K562 (cell line): ENCODE results near the gene CAAP1. TPM values are rescaled to one million over a fixed set of nuclear protein-coding genes. Genes with fewer than 3 reads are reported as not detected.

ENCODE experiments used
- ATAC-seq: fragments of 200-7000 bp; cut with Tn5 transposase; 3 replicates; pipeline ENCODE4 v1.9.1; 2020; ENCODE audit warnings: moderate library complexity
- BruUV-seq: library from RNA; stranded (reverse); fragments of 400-500 nt; replicated peaks from 2 replicates; lab custom pipeline; 2021; lab: Mats Ljungman, UMichigan
- CTCF ChIA-PET: fragments of 300-600 bp; formaldehyde crosslinking; extraction: SDS; loops from one replicate; lab custom pipeline; 2021; ENCODE audit warnings: low intra/inter-chr PET ratio; lab: Yijun Ruan, JAX
- POLR2A ChIA-PET: fragments of 300-600, 350-650 bp; sonication (Branson Sonifier 250); formaldehyde crosslinking; extraction: SDS; loops from one replicate; lab custom pipeline; 2021; ENCODE audit warnings: antibody characterized with exemption, inconsistent platforms; lab: Yijun Ruan, JAX
- DNase-seq, 4 experiments: peaks; one replicate each; pipeline versions ENCODE4 v3.0.0 to v3.0.0-alpha.2; 2011 to 2018; ENCODE audit warnings: low spot score in 3 of 4, mixed read lengths in 3 of 4; ENCODE audit errors: extremely low read depth in 1 of 4
- FAIRE-seq: peaks from 2 replicates; lab custom pipeline; 2011; peaks lifted over from hg19 to GRCh38; lab: Jason Lieb, UNC
- H2AFZ ChIP-seq: 2 replicates; pipeline ENCODE4 v1.6.0; 2011; ENCODE audit warnings: low read depth, low read length, control low read depth, inconsistent platforms
- H3K27ac ChIP-seq: fragments of 200-600 bp; 3 replicates; pipeline ENCODE4 v1.8.0; 2011; ENCODE audit warnings: low read depth, mild to moderate bottlenecking, control low read depth, inconsistent platforms, low read length, moderate library complexity, mixed read lengths; ENCODE audit errors: extremely low read depth
- H3K27me3 ChIP-seq, 2 experiments: fragments of 300-600 bp in 1 of 2; 2 replicates in 1 of 2; 3 replicates in 1 of 2; pipeline versions ENCODE4 v1.6.0 to v1.8.0; 2011; ENCODE audit warnings: inconsistent platforms in 2 of 2, low read length in 2 of 2, mild to moderate bottlenecking in 1 of 2, mixed read lengths in 1 of 2, moderate library complexity in 1 of 2; ENCODE audit not compliant: control insufficient read depth in 2 of 2, insufficient read depth in 2 of 2
- H3K36me3 ChIP-seq: fragments of 300-600 bp; 3 replicates; pipeline ENCODE4 v1.8.0; 2011; ENCODE audit warnings: mild to moderate bottlenecking, low read length, inconsistent platforms; ENCODE audit not compliant: control insufficient read depth, insufficient read depth
- H3K4me1 ChIP-seq, 2 experiments: fragments of 200-600 bp in 1 of 2; replicated peaks in 1 of 2; 2 replicates in 1 of 2; 3 replicates in 1 of 2; pipeline versions ENCODE4 v1.5.1 to v1.8.0; 2011; ENCODE audit warnings: inconsistent platforms in 2 of 2, low read length in 2 of 2, mild to moderate bottlenecking in 1 of 2, mixed read lengths in 1 of 2, moderate library complexity in 1 of 2; ENCODE audit not compliant: control insufficient read depth in 2 of 2, insufficient read depth in 2 of 2
- H3K4me2 ChIP-seq: 2 replicates; pipeline ENCODE4 v1.6.1; 2011; ENCODE audit warnings: low read length, control low read depth, inconsistent platforms, mixed read lengths; ENCODE audit not compliant: insufficient read depth
- H3K4me3 ChIP-seq: fragments of 200-600 bp; sonication (generic), shearing (Covaris generic); 2 replicates; pipeline ENCODE4 v1.5.1; 2016; ENCODE audit warnings: control low read depth, inconsistent platforms
- H3K79me2 ChIP-seq: fragments of 200-600 bp; 3 replicates; pipeline ENCODE4 v1.8.0; 2011; ENCODE audit warnings: low read length, inconsistent platforms; ENCODE audit not compliant: control insufficient read depth, insufficient read depth
- H3K9ac ChIP-seq, 2 experiments: 2 replicates each; pipeline versions ENCODE4 v1.6.0 to v1.6.1; 2011; ENCODE audit warnings: low read depth in 2 of 2, low read length in 2 of 2, control low read depth in 1 of 2, inconsistent platforms in 1 of 2, mild to moderate bottlenecking in 1 of 2, mixed read lengths in 1 of 2; ENCODE audit not compliant: insufficient read depth in 1 of 2
- H3K9me1 ChIP-seq: one replicate; pipeline ENCODE4 v1.6.0; 2011; ENCODE audit warnings: inconsistent platforms, mild to moderate bottlenecking, low read length, moderate library complexity; ENCODE audit not compliant: control insufficient read depth, insufficient read depth
- H3K9me3 ChIP-seq: replicated peaks from 2 replicates; pipeline ENCODE4 v1.5.1; 2011; ENCODE audit warnings: low read depth, low read length, inconsistent platforms; ENCODE audit not compliant: control insufficient read depth, insufficient read depth
- H4K20me1 ChIP-seq: replicated peaks from 2 replicates; pipeline ENCODE4 v1.6.1; 2011; ENCODE audit warnings: low read length, inconsistent platforms, mixed read lengths; ENCODE audit not compliant: control insufficient read depth, insufficient read depth
- FOSL1 ChIP-seq: fragments of 200-800 bp; sonication (Bioruptor generic); conservative IDR thresholded peaks from 2 replicates; pipeline ENCODE4 v1.6.1; 2016; ENCODE audit warnings: missing genetic modification characterization, missing compliant biosample characterization
- FOXK1 ChIP-seq: sonication (generic); formaldehyde crosslinking; IDR thresholded peaks from 2 replicates; pipeline ENCODE4 v1.8.0; 2022; ENCODE audit warnings: missing genetic modification reagents, mild to moderate bottlenecking, borderline replicate concordance
- GABPB1 ChIP-seq: sonication (generic); formaldehyde crosslinking; IDR thresholded peaks from 2 replicates; pipeline ENCODE4 v1.8.0; 2022; ENCODE audit warnings: mild to moderate bottlenecking, missing genetic modification reagents
- PCBP2 ChIP-seq: fragments of 200-400 bp; formaldehyde crosslinking; IDR thresholded peaks from 2 replicates; pipeline ENCODE4 v1.6.1; 2018; ENCODE audit warnings: low read length, low read depth, mild to moderate bottlenecking, moderate library complexity; ENCODE audit not compliant: poor library complexity, severe bottlenecking
- POLR2AphosphoS5 ChIP-seq: IDR thresholded peaks from 2 replicates; pipeline ENCODE4 v1.6.1; 2011; ENCODE audit warnings: mild to moderate bottlenecking, low read depth, low read length, moderate library complexity; ENCODE audit not compliant: control insufficient read depth, insufficient read depth
- POLR3A ChIP-seq: IDR thresholded peaks from 2 replicates; pipeline ENCODE4 v1.6.1; 2011; ENCODE audit warnings: borderline replicate concordance, mild to moderate bottlenecking, moderate library complexity; ENCODE audit not compliant: insufficient read length, insufficient read depth; ENCODE audit errors: extremely low read depth
- SRF ChIP-seq, 2 experiments: fragments of 250-450, 450-650 bp in 1 of 2; sonication (Bioruptor Pico) in 1 of 2; sonication (generic) in 1 of 2; formaldehyde crosslinking; IDR thresholded peaks; 2 replicates each; pipeline versions ENCODE4 v1.5.0 to v1.5.1; 2020 to 2022; ENCODE audit warnings: mild to moderate bottlenecking in 1 of 2, missing genetic modification reagents in 1 of 2
- ZBTB12 ChIP-seq: fragments of 250-450 bp; sonication (Bioruptor Pico); IDR thresholded peaks from 2 replicates; pipeline ENCODE4 v1.4.0; 2020
- ZNF212 ChIP-seq: fragments of 450-650 bp; formaldehyde crosslinking; IDR thresholded peaks from 2 replicates; pipeline ENCODE4 v1.4.0; 2020; ENCODE audit warnings: mild to moderate bottlenecking
- ZNF232 ChIP-seq: sonication (generic); formaldehyde crosslinking; IDR thresholded peaks from 2 replicates; pipeline ENCODE4 v1.8.0; 2022; ENCODE audit warnings: mild to moderate bottlenecking, missing genetic modification reagents
- ZNF445 ChIP-seq: fragments of 250-450 bp; sonication (Bioruptor Pico); IDR thresholded peaks from 2 replicates; pipeline ENCODE4 v1.4.0; 2020; ENCODE audit warnings: low read depth, mild to moderate bottlenecking, moderate library complexity
- ZNF584 ChIP-seq: fragments of 200-800 bp; sonication (Bioruptor generic); IDR thresholded peaks from 2 replicates; pipeline ENCODE4 v1.6.1; 2016; ENCODE audit warnings: low read depth, mild to moderate bottlenecking, missing genetic modification characterization, missing compliant biosample characterization
- WGBS: fragments of 100-300 bp; shearing (Covaris generic); methylation state at CpG from one replicate; pipeline ENCODE4 v1.1.6; 2016; ENCODE audit warnings: low coverage, mixed read lengths; ENCODE audit not compliant: insufficient coverage; ENCODE audit errors: missing lambda C conversion rate; 5-methylcytosine and 5-hydroxymethylcytosine counted together
- in situ Hi-C: fragments of 300-500 bp; cut with MboI; formaldehyde crosslinking; loops from 4 replicates; pipeline ENCODE4 v1.15.0; 2018; ENCODE audit warnings: inconsistent platforms, mixed read lengths
- intact Hi-C: fragments of 100-400 bp; cut with micrococcal nuclease; formaldehyde crosslinking; loops from 2 replicates; pipeline ENCODE4 v1.14.2; 2022
- polyA plus RNA-seq, 8 experiments: library from polyadenylated mRNA; depleted of rRNA in 4 of 8; stranded (reverse) in 5 of 8; unstranded in 3 of 8; fragments of >200 nt; fragmentation: Nextera tagmentation in 2 of 8; fragmentation: Illumina TruSeq in 1 of 8; extraction: Ambion mirVana in 2 of 8; extraction: Trizol in 1 of 8; gene quantifications; 2 replicates each; pipeline versions ENCODE4 v1.2.1 to v1.2.3, GENCODE V29; 2011 to 2014; ENCODE audit warnings: inconsistent platforms in 1 of 8, missing spikeins in 1 of 8
- total RNA-seq, 7 experiments: library from RNA; depleted of rRNA in 6 of 7; stranded (reverse); fragments of >200 nt in 6 of 7; fragmentation: Illumina TruSeq in 2 of 7; extraction: Trizol in 2 of 7; gene quantifications; 2 replicates each; pipeline versions ENCODE4 v1.2.1 to v1.2.3, GENCODE V29; 2011 to 2021; ENCODE audit warnings: low replicate concordance in 1 of 7
- TF ChIP-seq, protein P1 (sequence below): fragments of 200-800 bp; sonication (Bioruptor generic); IDR thresholded peaks from 2 replicates; pipeline ENCODE4 v1.6.1; 2017; ENCODE audit warnings: missing genetic modification characterization, missing compliant biosample characterization

Gene CAAP1
- total and polyA plus RNA-seq, 9 of the 15 experiments (the other 6 are each of a cell fraction or from before 2014, with no cell fraction given) = 8.9 to 17.4 (median 15.3) TPM

DNA sequence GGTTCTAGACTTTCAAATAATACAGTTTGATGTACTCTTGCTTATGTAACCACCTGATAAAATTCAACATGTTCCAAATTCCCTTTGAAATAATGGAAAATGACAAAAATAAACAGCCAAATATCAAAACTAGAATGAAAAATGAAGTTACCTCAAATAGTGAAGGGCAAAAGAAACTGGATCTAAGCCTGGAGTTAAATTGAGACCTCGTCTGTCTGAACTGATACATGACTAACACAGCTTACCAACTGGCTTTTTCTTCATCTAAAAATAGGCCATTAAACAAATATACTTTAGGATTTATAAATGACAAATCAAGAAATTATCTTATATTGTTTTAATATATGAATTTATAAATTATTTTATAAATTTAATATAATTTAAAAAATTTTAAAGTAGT, 12.1 kb upstream of the CAAP1 start:
- ChIA-PET POLR2A (no interaction called here), CTCF (no interaction called here)
- no peaks in the 10 kb centered on the region for H3K9me3 ChIP-seq
- H3K9ac ChIP-seq = no peak overlapping the region
- no CpG with 5 or more reads among the region's 1 CpG for WGBS
- no peaks in the 10 kb centered on the region for H3K27me3 ChIP-seq
- no peak for ATAC-seq
- no peak for FAIRE-seq
- DNase-seq = no peak
- no peaks in the 10 kb centered on the region for H4K20me1 ChIP-seq
- in situ Hi-C loops = no loop called here
- intact Hi-C loops = no loop called here
- peaks cover 11% of the 10 kb centered on the region; the same call in 1 of the 3 replicates for H3K36me3 ChIP-seq
- no peaks in the 10 kb centered on the region for H3K79me2 ChIP-seq
- H2AFZ ChIP-seq = no peak overlapping the region
- TF ChIP-seq GABPB1 (CRISPR knock-in tag) (no peak), ZNF212 (CRISPR knock-in tag) (no peak), SRF (CRISPR knock-in tag; IDR thresholded peaks at IDR 0.05) (no peak), ZNF445 (CRISPR knock-in tag) (no peak), ZNF584 (CRISPR knock-in tag) (no peak), POLR2AphosphoS5 (no peak), POLR3A (no peak), PCBP2 (no peak), ZBTB12 (CRISPR knock-in tag) (no peak), FOXK1 (CRISPR knock-in tag) (no peak), ZNF232 (CRISPR knock-in tag) (no peak), FOSL1 (tag) (no peak)
- TF ChIP-seq, protein P1, sequence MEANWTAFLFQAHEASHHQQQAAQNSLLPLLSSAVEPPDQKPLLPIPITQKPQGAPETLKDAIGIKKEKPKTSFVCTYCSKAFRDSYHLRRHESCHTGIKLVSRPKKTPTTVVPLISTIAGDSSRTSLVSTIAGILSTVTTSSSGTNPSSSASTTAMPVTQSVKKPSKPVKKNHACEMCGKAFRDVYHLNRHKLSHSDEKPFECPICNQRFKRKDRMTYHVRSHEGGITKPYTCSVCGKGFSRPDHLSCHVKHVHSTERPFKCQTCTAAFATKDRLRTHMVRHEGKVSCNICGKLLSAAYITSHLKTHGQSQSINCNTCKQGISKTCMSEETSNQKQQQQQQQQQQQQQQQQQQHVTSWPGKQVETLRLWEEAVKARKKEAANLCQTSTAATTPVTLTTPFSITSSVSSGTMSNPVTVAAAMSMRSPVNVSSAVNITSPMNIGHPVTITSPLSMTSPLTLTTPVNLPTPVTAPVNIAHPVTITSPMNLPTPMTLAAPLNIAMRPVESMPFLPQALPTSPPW = no peak
- TF ChIP-seq, all 486 proteins: peak for 0
- BruUV-seq = no TSS peak
- Histone ChIP-seq H3K4me3 (no peak overlapping the region), H3K9me1 (no peaks in the 10 kb centered on the region), H3K4me2 (no peak overlapping the region), H3K4me1 (no peaks in the 10 kb centered on the region), H3K27ac (no peak overlapping the region)
